D721Med (cell line): ENCODE data around the gene NET1.

Experiments
- DNase-seq: peaks from one replicate; pipeline ENCODE4 v3.0.0; 2011; ENCODE audit warnings: low spot score; ENCODE audit not compliant: insufficient read length
- FAIRE-seq: peaks from 2 replicates; lab custom pipeline; 2011; peaks lifted over from hg19 to GRCh38; lab: Jason Lieb, UNC
- CTCF ChIP-seq: IDR thresholded peaks from 2 replicates; pipeline ENCODE4 v1.5.1; 2012; ENCODE audit warnings: mild to moderate bottlenecking, control low read depth; ENCODE audit not compliant: insufficient read depth; ENCODE audit errors: missing control alignments

NET1 gene

GRCh38 chr10:5416981-5417380, 4.6 kb downstream of the NET1 start:
- no peak for TF ChIP-seq CTCF
- FAIRE-seq = no peak
- no peak for DNase-seq

- DNase-seq = no peak
- TF ChIP-seq CTCF = no peak
- FAIRE-seq = no peak
Measured at GRCh38 chr10:5418584-5418983, 6.2 kb downstream of the NET1 start.

- FAIRE-seq = no peak
- DNase-seq = no peak
- no peak for TF ChIP-seq CTCF
Measured at GRCh38 chr10:5419466-5420094, 7.2 kb downstream of the NET1 start.

- DNase-seq = no peak
- TF ChIP-seq CTCF = no peak
- FAIRE-seq = peak; percentile 64
Measured at GRCh38 chr10:5423771-5424170, 11.4 kb downstream of the NET1 start.

- FAIRE-seq (no peak), DNase-seq (no peak)
- TF ChIP-seq CTCF = no peak
Measured at GRCh38 chr10:5424751-5425150, 12.4 kb downstream of the NET1 start.

- DNase-seq = no peak
- FAIRE-seq = no peak
- no peak for TF ChIP-seq CTCF
Measured at GRCh38 chr10:5428133-5428532, 15.8 kb downstream of the NET1 start.

GRCh38 chr10:5433182-5433581, 20.8 kb downstream of the NET1 start:
- TF ChIP-seq CTCF = no peak
- FAIRE-seq = no peak
- no peak for DNase-seq
